HCT116 (cell line): ENCODE data around the gene CST8. TPM values are rescaled to one million over a fixed set of nuclear protein-coding genes. Genes with fewer than 3 reads are reported as not detected.

Experiments used
- ATAC-seq: fragments of 200-7000 bp; cut with Tn5 transposase; 2 replicates; pipeline ENCODE4 v1.9.1; 2020; ENCODE audit warnings: mild to moderate bottlenecking, moderate library complexity
- BruUV-seq: library from RNA; stranded (reverse); fragments of 400-500 nt; replicated peaks from 2 replicates; lab custom pipeline; 2021; lab: Mats Ljungman, UMichigan
- CTCF ChIA-PET: fragments of 300-600 bp; sonication (Branson Sonifier 250); formaldehyde crosslinking; loops from one replicate; lab custom pipeline; 2021; ENCODE audit warnings: antibody characterized with exemption; lab: Charles Lee
- POLR2A ChIA-PET: fragments of 300-600, 350-600 bp; sonication (Branson Sonifier 250); formaldehyde crosslinking; loops from one replicate; lab custom pipeline; 2021; ENCODE audit warnings: antibody characterized with exemption; lab: Charles Lee
- RAD21 ChIA-PET, 2 experiments: fragments of 300-600 bp; sonication (Branson Sonifier 250); formaldehyde crosslinking; loops; one replicate each; lab custom pipeline; 2023; ENCODE audit warnings: low total read pairs in 2 of 2; ENCODE audit not compliant: uncharacterized antibody in 2 of 2, unreplicated experiment in 2 of 2, low non-redundant PET in 1 of 2; lab: Charles Lee
- DNase-seq: peaks from one replicate; pipeline ENCODE4 v3.0.0-alpha.2; 2010; ENCODE audit warnings: low read depth, low spot score
- H2AFZ ChIP-seq: fragments of 200-600 bp; shearing (Covaris generic), sonication (generic); 2 replicates; pipeline ENCODE4 v1.6.1; 2017; ENCODE audit warnings: low read depth, mixed run types, mixed read lengths, antibody characterized with exemption, low read length; ENCODE audit not compliant: poor library complexity, severe bottlenecking
- H3K27ac ChIP-seq: 2 replicates; pipeline ENCODE4 v1.5.1; 2012; ENCODE audit warnings: low read depth, low read length
- H3K27me3 ChIP-seq: fragments of 200-600 bp; sonication (generic); 2 replicates; pipeline ENCODE4 v1.6.1; 2016; ENCODE audit warnings: mixed run types, low read length, mixed read lengths; ENCODE audit not compliant: insufficient read depth
- H3K36me3 ChIP-seq, 2 experiments: fragments of 200-500 bp in 1 of 2; fragments of 200-600 bp in 1 of 2; sonication (Bioruptor generic) in 1 of 2; sonication (generic) in 1 of 2; 2 replicates each; pipeline versions ENCODE4 v1.5.1 to v1.6.1; 2014 to 2016; ENCODE audit warnings: low read length in 2 of 2, inconsistent platforms in 1 of 2, mixed read lengths in 1 of 2, mixed run types in 1 of 2; ENCODE audit not compliant: insufficient read depth in 2 of 2, control insufficient read depth in 1 of 2
- H3K4me1 ChIP-seq, 2 experiments: fragments of 200-600 bp in 1 of 2; sonication (generic) in 1 of 2; 2 replicates each; pipeline versions ENCODE4 v1.5.1 to v1.6.1; 2012 to 2017; ENCODE audit warnings: low read length in 2 of 2, inconsistent platforms in 1 of 2, mild to moderate bottlenecking in 1 of 2, mixed read lengths in 1 of 2, mixed run types in 1 of 2, moderate library complexity in 1 of 2; ENCODE audit not compliant: insufficient read depth in 2 of 2, control insufficient read depth in 1 of 2
- H3K4me2 ChIP-seq: fragments of 200-600 bp; sonication (generic); 2 replicates; pipeline ENCODE4 v1.6.1; 2017; ENCODE audit warnings: mixed run types, low read length, mixed read lengths
- H3K4me3 ChIP-seq, 2 experiments: fragments of 200-600 bp in 1 of 2; sonication (generic) in 1 of 2; replicated peaks in 1 of 2; 2 replicates each; pipeline ENCODE4 v1.5.1; 2011 to 2016; ENCODE audit warnings: low read length in 2 of 2, control low read depth in 1 of 2, low read depth in 1 of 2, mild to moderate bottlenecking in 1 of 2, mixed read lengths in 1 of 2, mixed run types in 1 of 2
- H3K79me2 ChIP-seq: fragments of 200-600 bp; sonication (generic); 2 replicates; pipeline ENCODE4 v1.6.1; 2017; ENCODE audit warnings: mild to moderate bottlenecking, mixed run types, low read length, moderate library complexity, mixed read lengths; ENCODE audit not compliant: insufficient read depth
- H3K9ac ChIP-seq: fragments of 200-600 bp; sonication (generic); 2 replicates; pipeline ENCODE4 v1.6.1; 2016; ENCODE audit warnings: low read length, mixed read lengths
- H3K9me2 ChIP-seq: fragments of 200-600 bp; sonication (generic), shearing (Covaris generic); 2 replicates; pipeline ENCODE4 v1.6.1; 2017; ENCODE audit warnings: mixed run types, mild to moderate bottlenecking, moderate library complexity; ENCODE audit not compliant: insufficient read depth
- H3K9me3 ChIP-seq, 2 experiments: fragments of 200-500 bp in 1 of 2; fragments of 200-600 bp in 1 of 2; sonication (Bioruptor generic) in 1 of 2; sonication (generic) in 1 of 2; 2 replicates each; pipeline ENCODE4 v1.6.1; 2014 to 2017; ENCODE audit warnings: low read length in 2 of 2, mixed read lengths in 2 of 2, inconsistent platforms in 1 of 2, low read depth in 1 of 2, mild to moderate bottlenecking in 1 of 2, mixed run types in 1 of 2, moderate library complexity in 1 of 2; ENCODE audit not compliant: control insufficient read depth in 1 of 2, insufficient read depth in 1 of 2
- H4K20me1 ChIP-seq: fragments of 200-600 bp; sonication (generic), shearing (Covaris generic); 2 replicates; pipeline ENCODE4 v1.6.1; 2017; ENCODE audit warnings: mixed run types, mild to moderate bottlenecking, moderate library complexity; ENCODE audit not compliant: insufficient read depth
- ATF3 ChIP-seq: IDR thresholded peaks from 2 replicates; pipeline ENCODE4 v1.6.1; 2012
- CBX3 ChIP-seq: IDR thresholded peaks from 2 replicates; pipeline ENCODE4 v1.6.1; 2012; ENCODE audit warnings: low read depth
- CEBPB ChIP-seq: IDR thresholded peaks from 2 replicates; pipeline ENCODE4 v1.6.1; 2012; ENCODE audit warnings: low read depth
- CTCF ChIP-seq, 3 experiments: fragments of 200-600 bp in 1 of 3; sonication (generic) in 1 of 3; IDR thresholded peaks in 2 of 3; conservative IDR thresholded peaks in 1 of 3; 2 replicates each; pipeline ENCODE4 v1.5.1; 2012 to 2017; ENCODE audit warnings: low read depth in 2 of 3, low read length in 2 of 3, antibody characterized with exemption in 1 of 3, borderline replicate concordance in 1 of 3, control low read depth in 1 of 3, mild to moderate bottlenecking in 1 of 3, mixed read lengths in 1 of 3, mixed run types in 1 of 3, moderate library complexity in 1 of 3; ENCODE audit not compliant: insufficient read depth in 1 of 3
- EGR1 ChIP-seq: IDR thresholded peaks from 2 replicates; pipeline ENCODE4 v1.6.1; 2012; ENCODE audit warnings: low read depth
- ELF1 ChIP-seq: IDR thresholded peaks from 2 replicates; pipeline ENCODE4 v1.6.1; 2012; ENCODE audit warnings: low read depth, borderline replicate concordance
- EZH2 ChIP-seq: fragments of 200-600 bp; sonication (generic); IDR thresholded peaks from 2 replicates; pipeline ENCODE4 v1.6.1; 2017; ENCODE audit warnings: antibody characterized with exemption, mixed run types
- EZH2phosphoT487 ChIP-seq: fragments of 200-600 bp; IDR thresholded peaks from 2 replicates; pipeline ENCODE4 v1.6.1; 2018; ENCODE audit warnings: antibody characterized with exemption, borderline replicate concordance
- FOSL1 ChIP-seq: IDR thresholded peaks from 2 replicates; pipeline ENCODE4 v1.6.1; 2012; ENCODE audit warnings: low read depth
- POLR2A ChIP-seq: IDR thresholded peaks from 2 replicates; pipeline ENCODE4 v1.7.0; 2011; ENCODE audit warnings: borderline replicate concordance; ENCODE audit not compliant: insufficient read depth, insufficient read length; ENCODE audit errors: extremely low read depth
- SP1 ChIP-seq: IDR thresholded peaks from 2 replicates; pipeline ENCODE4 v1.6.1; 2012; ENCODE audit warnings: low read depth
- TCF7L2 ChIP-seq: IDR thresholded peaks from 2 replicates; pipeline ENCODE4 v1.7.0; 2011; ENCODE audit warnings: borderline replicate concordance, inconsistent platforms; ENCODE audit not compliant: insufficient read depth, insufficient read length; ENCODE audit errors: extremely low read depth
- YY1 ChIP-seq: IDR thresholded peaks from 2 replicates; pipeline ENCODE4 v1.6.1; 2011; ENCODE audit warnings: low read length, low read depth, moderate library complexity, mild to moderate bottlenecking; ENCODE audit not compliant: insufficient replicate concordance; ENCODE audit errors: extremely low read depth
- ZBTB33 ChIP-seq: IDR thresholded peaks from 2 replicates; pipeline ENCODE4 v1.6.1; 2011; ENCODE audit warnings: mild to moderate bottlenecking, low read length, moderate library complexity; ENCODE audit not compliant: insufficient replicate concordance; ENCODE audit errors: extremely low read depth
- intact Hi-C: fragments of 100-400 bp; cut with micrococcal nuclease; formaldehyde crosslinking; loops from 2 replicates; pipeline ENCODE4 v1.10.0; 2022
- total RNA-seq: library from RNA; stranded (reverse); gene quantifications from one replicate; pipeline ENCODE4 v1.2.1, GENCODE V29; 2021; ENCODE audit not compliant: unreplicated experiment

CST8 gene
- total RNA-seq, 1 experiment from 2014 or later, result not detected

GRCh38 chr20:23477223-23477622, 13.7 kb upstream of the CST8 start:
- BruUV-seq, result no TSS peak

GRCh38 chr20:23479043-23479442, 11.9 kb upstream of the CST8 start:
- ChIA-PET POLR2A (no interaction called here), RAD21 (no interaction called here), CTCF (no interaction called here)
- H3K4me3 ChIP-seq, result no peak overlapping the region
- no peak overlapping the region for H3K4me2 ChIP-seq
- H3K36me3 ChIP-seq, result no peaks in the 10 kb centered on the region
- no peaks in the 10 kb centered on the region for H3K9me3 ChIP-seq
- H3K27ac ChIP-seq, result no peak overlapping the region
- H4K20me1 ChIP-seq, result no peaks in the 10 kb centered on the region
- TF ChIP-seq CBX3 (no peak), ELF1 (no peak), EZH2phosphoT487 (no peak), FOSL1 (no peak), EGR1 (no peak), EZH2 (no peak), CTCF (IDR thresholded peaks at IDR 0.05 in 2 of 3, conservative IDR thresholded peaks at IDR 0.05 in 1 of 3; ENCODE audit: borderline replicate concordance in 1 of 3, insufficient read depth in 1 of 3, low read depth in 2 of 3, low read length in 2 of 3) (no peak), YY1 (no peak), ATF3 (no peak), POLR2A (no peak), ZBTB33 (no peak)
- H3K27me3 ChIP-seq, result peaks cover 26% of the 10 kb centered on the region
- no peaks in the 10 kb centered on the region for H3K79me2 ChIP-seq
- no peaks in the 10 kb centered on the region for H3K9me2 ChIP-seq
- H2AFZ ChIP-seq, result no peak overlapping the region
- intact Hi-C loops, result no loop called here
- no TSS peak for BruUV-seq
- ATAC-seq, result no peak
- no peaks in the 10 kb centered on the region for H3K4me1 ChIP-seq
- no peak for DNase-seq
- no peak overlapping the region for H3K9ac ChIP-seq

More at GRCh38 chr20:23477223-23477622, 13.7 kb upstream of the CST8 start:
- no peak for TF ChIP-seq CEBPB
- TF ChIP-seq SP1, result no peak
- TF ChIP-seq TCF7L2, result no peak
- intact Hi-C loops, result no loop called here
- H3K27me3 ChIP-seq, result peaks cover 25% of the 10 kb centered on the region
- H3K4me2 ChIP-seq, result no peak overlapping the region
- ChIA-PET RAD21 (no interaction called here), POLR2A (no interaction called here), CTCF (no interaction called here)
- no peaks in the 10 kb centered on the region for H3K9me3 ChIP-seq
- no peaks in the 10 kb centered on the region for H3K4me1 ChIP-seq
- H3K9me2 ChIP-seq, result no peaks in the 10 kb centered on the region
- no peaks in the 10 kb centered on the region for H3K79me2 ChIP-seq
- no peaks in the 10 kb centered on the region for H3K36me3 ChIP-seq
- ATAC-seq (no peak), DNase-seq (no peak)
- no peak overlapping the region for H2AFZ ChIP-seq
- H3K9ac ChIP-seq, result no peak overlapping the region
- no peaks in the 10 kb centered on the region for H4K20me1 ChIP-seq
- no peak overlapping the region for H3K4me3 ChIP-seq
- H3K27ac ChIP-seq, result no peak overlapping the region
